Neural progenitor cell (in vitro differentiated cells): ENCODE results near the gene GPS1.

Experiments
- CTCF ChIP-seq: fragments of 200-600 bp; sonication (generic); IDR thresholded peaks from 2 replicates; pipeline ENCODE4 v1.5.1; 2017; ENCODE audit warnings: antibody characterized with exemption, mild to moderate bottlenecking
- EZH2 ChIP-seq: fragments of 200-600 bp; sonication (generic); IDR thresholded peaks from 2 replicates; pipeline ENCODE4 v1.6.1; 2017; ENCODE audit warnings: antibody characterized with exemption, mild to moderate bottlenecking, moderate library complexity
- EZH2phosphoT487 ChIP-seq: fragments of 200-600 bp; sonication (generic); IDR thresholded peaks from 2 replicates; pipeline ENCODE4 v1.6.1; 2017; ENCODE audit warnings: antibody characterized with exemption

GRCh38 chr17:82047914-82048570, 3.7 kb upstream of the GPS1 start:
- TF ChIP-seq CTCF (no peak), EZH2phosphoT487 (no peak), EZH2 (no peak)
